Calu3 (cell line): ENCODE results near the gene MCM3AP. TPM values are rescaled to one million over a fixed set of nuclear protein-coding genes. Genes with fewer than 3 reads are reported as not detected.

ENCODE experiments used
- BruUV-seq: library from RNA; stranded (reverse); fragments of 400-500 nt; replicated peaks from 2 replicates; lab custom pipeline; 2021; lab: Mats Ljungman, UMichigan
- CTCF ChIA-PET: fragments of 300-600 bp; sonication (Branson Sonifier 250); formaldehyde crosslinking; loops from one replicate; lab custom pipeline; 2022; ENCODE audit warnings: antibody characterized with exemption; lab: Charles Lee
- DNase-seq: peaks from one replicate; pipeline ENCODE4 v3.0.0; 2022
- H3K27ac Mint-ChIP-seq: one replicate; pipeline ENCODE4 v1.8.0; 2022; ENCODE audit warnings: mixed read lengths; ENCODE audit not compliant: unreplicated experiment
- H3K27me3 Mint-ChIP-seq: one replicate; pipeline ENCODE4 v1.8.0; 2022; ENCODE audit warnings: mixed read lengths; ENCODE audit not compliant: unreplicated experiment
- H3K36me3 Mint-ChIP-seq: one replicate; pipeline ENCODE4 v1.8.0; 2022; ENCODE audit warnings: mild to moderate bottlenecking, moderate library complexity, mixed read lengths; ENCODE audit not compliant: insufficient read depth, unreplicated experiment
- H3K4me1 Mint-ChIP-seq: one replicate; pipeline ENCODE4 v1.8.0; 2022; ENCODE audit warnings: mild to moderate bottlenecking, low read depth, mixed read lengths; ENCODE audit not compliant: unreplicated experiment
- H3K4me3 Mint-ChIP-seq: one replicate; pipeline ENCODE4 v1.8.0; 2022; ENCODE audit warnings: mild to moderate bottlenecking, low read depth, moderate library complexity, mixed read lengths; ENCODE audit not compliant: unreplicated experiment
- H3K9me3 Mint-ChIP-seq: one replicate; pipeline ENCODE4 v1.8.0; 2022; ENCODE audit warnings: low read depth, mixed read lengths; ENCODE audit not compliant: unreplicated experiment
- CTCF ChIP-seq: fragments of 200-600 bp; IDR thresholded peaks from one replicate; pipeline ENCODE4 v1.8.0; 2022; ENCODE audit warnings: antibody characterized with exemption; ENCODE audit not compliant: unreplicated experiment
- intact Hi-C: fragments of 100-400 bp; cut with micrococcal nuclease; formaldehyde crosslinking; loops from one replicate; pipeline ENCODE4 v1.10.0; 2022; ENCODE audit not compliant: unreplicated experiment
- total RNA-seq: library from RNA; stranded (reverse); gene quantifications from 2 replicates; pipeline ENCODE4 v1.2.3, GENCODE V29; 2022

Gene MCM3AP
- total RNA-seq, 1 experiment from 2014 or later = 64.1 TPM

- CTCF ChIA-PET = no interaction called here
- Mint-ChIP-seq H3K4me3 (no peak overlapping the region), H3K36me3 (peaks cover 23% of the 10 kb centered on the region), H3K9me3 (no peaks in the 10 kb centered on the region), H3K4me1 (no peaks in the 10 kb centered on the region), H3K27me3 (no peaks in the 10 kb centered on the region), H3K27ac (peak overlapping the region; percentile 17)
- TF ChIP-seq CTCF = no peak
- intact Hi-C loops = no loop called here
- BruUV-seq = no TSS peak
- peak; percentile 22 for DNase-seq
These were observed 9.3 kb upstream of the MCM3AP start for GRCh38 chr21:46294647-46295176.

- no peak for TF ChIP-seq CTCF
- peaks cover 14% of the 10 kb centered on the region for H3K36me3 Mint-ChIP-seq
- no peak overlapping the region for H3K4me3 Mint-ChIP-seq
- H3K27ac Mint-ChIP-seq = no peak overlapping the region
- no peaks in the 10 kb centered on the region for H3K4me1 Mint-ChIP-seq
- no peaks in the 10 kb centered on the region for H3K9me3 Mint-ChIP-seq
- no peaks in the 10 kb centered on the region for H3K27me3 Mint-ChIP-seq
- no peak for DNase-seq
- intact Hi-C loops = no loop called here
- CTCF ChIA-PET = no interaction called here
- BruUV-seq = no TSS peak
These were observed 6.2 kb upstream of the MCM3AP start for GRCh38 chr21:46291561-46291960.

- intact Hi-C loops = no loop called here
- Mint-ChIP-seq H3K36me3 (peaks cover 23% of the 10 kb centered on the region), H3K4me3 (no peak overlapping the region), H3K27me3 (no peaks in the 10 kb centered on the region), H3K9me3 (no peaks in the 10 kb centered on the region), H3K4me1 (no peaks in the 10 kb centered on the region), H3K27ac (no peak overlapping the region)
- no peak for DNase-seq
- CTCF ChIA-PET = interaction anchor here (0.7 kb wide), 2 partner anchors 33 to 49 kb away, joined by 3 to 4 read pairs; no protein-coding TSS in a partner anchor
- TF ChIP-seq CTCF = no peak
- no TSS peak for BruUV-seq
These were observed 4.3 kb upstream of the MCM3AP start for GRCh38 chr21:46289655-46290179.

- Mint-ChIP-seq H3K27ac (no peak overlapping the region), H3K4me1 (peaks cover 8% of the 10 kb centered on the region), H3K36me3 (peaks cover 23% of the 10 kb centered on the region), H3K27me3 (no peaks in the 10 kb centered on the region), H3K4me3 (no peak overlapping the region), H3K9me3 (no peaks in the 10 kb centered on the region)
- no TSS peak for BruUV-seq
- intact Hi-C loops = no loop called here
- no peak for TF ChIP-seq CTCF
- CTCF ChIA-PET = no interaction called here
- no peak for DNase-seq
These were observed 2.1 kb upstream of the MCM3AP start for GRCh38 chr21:46287541-46287940.
